Measurements from ENCODE around the gene FERMT2.

- TF ChIP-seq POLR2AphosphoS5 (IDR thresholded peaks at IDR 0.05; ENCODE audit: low read depth), result no peak
- TF ChIP-seq CTCF (conservative IDR thresholded peaks at IDR 0.05; ENCODE audit: low read depth in 2 of 2), result no peak
- no peak for TF ChIP-seq ZNF462 (CRISPR knock-in tag; IDR thresholded peaks at IDR 0.05)
- TF ChIP-seq EZH2phosphoT487 (IDR thresholded peaks at IDR 0.05; ENCODE audit: unreplicated experiment), result no peak
- TF ChIP-seq CREB1 (CRISPR knock-in tag; IDR thresholded peaks at IDR 0.05; ENCODE audit: low read depth), result no peak
Observed at GRCh38 chr14:52834440-52834842, 116.4 kb downstream of the FERMT2 start.

Measured in GM23338 (cell line).